Stomach smooth muscle (tissue), 2 donors: ENCODE data around the gene HS2ST1.

Experiments used
- H3K27ac ChIP-seq: one replicate; pipeline ENCODE4 v1.7.0; 2013; ENCODE audit warnings: mild to moderate bottlenecking, low read length, inconsistent platforms
- H3K27me3 ChIP-seq, 2 donors: one replicate each; pipeline ENCODE4 v1.7.0; 2013; ENCODE audit warnings: low read length in 2 of 2; ENCODE audit not compliant: insufficient read depth in 2 of 2, control insufficient read depth in 1 of 2
- H3K36me3 ChIP-seq, 2 donors: one replicate each; pipeline ENCODE4 v1.7.0; 2013; ENCODE audit warnings: low read length in 2 of 2; ENCODE audit not compliant: control insufficient read depth in 2 of 2, insufficient read depth in 2 of 2
- H3K4me1 ChIP-seq: one replicate; pipeline ENCODE4 v1.7.0; 2013; ENCODE audit warnings: low read length; ENCODE audit not compliant: control insufficient read depth, insufficient read depth
- H3K4me3 ChIP-seq, 2 donors: one replicate each; pipeline ENCODE4 v1.7.0; 2013; ENCODE audit warnings: low read length in 2 of 2
- H3K9ac ChIP-seq, 2 donors: one replicate each; pipeline ENCODE4 v1.7.0; 2013; ENCODE audit warnings: low read length in 2 of 2, mild to moderate bottlenecking in 1 of 2
- H3K9me3 ChIP-seq, 2 donors: one replicate each; pipeline ENCODE4 v1.7.0; 2013; ENCODE audit warnings: low read length in 2 of 2; ENCODE audit not compliant: control insufficient read depth in 2 of 2
- donor health status: healthy.
- donor health status: Pancreatic carcinoma.

The HS2ST1 gene

DNA sequence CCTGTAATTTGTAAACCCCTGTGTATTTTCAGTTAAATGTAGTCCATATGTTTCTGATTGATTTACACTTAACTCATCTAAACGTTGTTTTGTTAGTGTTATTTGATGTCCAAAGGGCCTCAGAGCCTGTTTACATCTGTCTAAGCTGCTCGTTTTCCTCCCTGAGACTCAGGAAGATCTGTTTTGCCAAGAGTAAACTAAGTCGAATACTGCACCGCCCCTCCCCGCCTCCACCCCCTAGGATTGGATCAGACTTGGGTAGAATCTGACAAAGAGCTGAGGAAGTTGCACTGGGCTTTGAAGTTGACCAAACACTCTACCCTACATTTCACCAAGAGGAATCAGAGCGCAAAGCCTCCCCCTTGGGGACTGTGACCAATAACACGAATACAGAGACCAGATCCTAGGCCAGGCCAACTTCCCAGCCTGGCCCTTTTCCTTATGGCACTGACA lies 207.3 kb downstream of the HS2ST1 start:
- Histone ChIP-seq H3K36me3 (no peaks in the 10 kb centered on the region), H3K9me3 (no peaks in the 10 kb centered on the region)

DNA sequence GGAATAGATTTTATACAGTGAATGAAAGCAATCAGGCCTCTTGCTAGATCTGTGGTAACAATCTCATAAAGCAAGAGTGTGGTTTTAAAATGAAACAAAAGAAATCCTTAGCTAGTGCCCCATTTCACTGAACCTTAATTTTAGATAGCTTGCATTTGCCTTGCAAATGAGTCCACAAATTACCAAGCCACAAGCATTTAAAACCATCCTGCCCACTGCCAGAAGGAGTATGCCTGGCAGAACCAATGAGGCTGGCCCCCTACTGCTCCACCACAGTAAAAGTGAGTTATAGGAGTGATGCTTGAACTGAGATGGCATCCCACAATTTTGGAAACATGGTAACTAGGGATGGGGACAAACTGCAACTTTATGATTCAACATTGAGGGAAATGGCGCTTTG lies 207.8 kb downstream of the HS2ST1 start:
- Histone ChIP-seq H3K4me3 (no peak overlapping the region), H3K9me3 (no peaks in the 10 kb centered on the region), H3K4me1 (no peaks in the 10 kb centered on the region), H3K27ac (no peak overlapping the region), H3K36me3 (no peaks in the 10 kb centered on the region), H3K27me3 (no peaks in the 10 kb centered on the region), H3K9ac (no peak overlapping the region)

More for the DNA sequence above, 207.3 kb downstream of the HS2ST1 start:
- Histone ChIP-seq H3K4me1 (no peaks in the 10 kb centered on the region), H3K27ac (no peak overlapping the region), H3K4me3 (no peak overlapping the region), H3K9ac (no peak overlapping the region), H3K27me3 (no peaks in the 10 kb centered on the region)

DNA sequence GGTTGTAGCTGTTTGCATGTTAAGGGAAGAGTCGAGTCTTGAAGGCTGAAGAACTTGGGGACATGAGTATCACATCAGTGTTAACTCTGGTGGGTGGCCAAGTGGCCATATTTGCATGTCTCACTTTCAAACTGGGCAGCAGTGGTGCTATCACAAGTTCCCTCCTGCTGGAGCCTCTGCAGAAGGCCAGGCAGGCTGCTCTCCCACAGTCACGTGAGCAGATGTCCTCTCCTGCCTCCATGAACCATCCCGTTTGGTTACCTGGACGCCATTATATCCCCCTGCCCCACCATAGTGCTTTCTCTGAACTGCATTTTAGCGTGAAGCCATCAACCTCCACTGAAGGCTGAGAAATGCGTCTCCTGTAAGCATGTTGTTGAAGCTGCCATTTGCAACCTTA lies 209.2 kb downstream of the HS2ST1 start:
- Histone ChIP-seq H3K9ac (no peak overlapping the region), H3K27me3 (peaks cover 0 to 2% of the 10 kb centered on the region in 2 donors), H3K27ac (no peak overlapping the region), H3K36me3 (no peaks in the 10 kb centered on the region), H3K9me3 (no peaks in the 10 kb centered on the region), H3K4me1 (no peaks in the 10 kb centered on the region), H3K4me3 (no peak overlapping the region)

DNA sequence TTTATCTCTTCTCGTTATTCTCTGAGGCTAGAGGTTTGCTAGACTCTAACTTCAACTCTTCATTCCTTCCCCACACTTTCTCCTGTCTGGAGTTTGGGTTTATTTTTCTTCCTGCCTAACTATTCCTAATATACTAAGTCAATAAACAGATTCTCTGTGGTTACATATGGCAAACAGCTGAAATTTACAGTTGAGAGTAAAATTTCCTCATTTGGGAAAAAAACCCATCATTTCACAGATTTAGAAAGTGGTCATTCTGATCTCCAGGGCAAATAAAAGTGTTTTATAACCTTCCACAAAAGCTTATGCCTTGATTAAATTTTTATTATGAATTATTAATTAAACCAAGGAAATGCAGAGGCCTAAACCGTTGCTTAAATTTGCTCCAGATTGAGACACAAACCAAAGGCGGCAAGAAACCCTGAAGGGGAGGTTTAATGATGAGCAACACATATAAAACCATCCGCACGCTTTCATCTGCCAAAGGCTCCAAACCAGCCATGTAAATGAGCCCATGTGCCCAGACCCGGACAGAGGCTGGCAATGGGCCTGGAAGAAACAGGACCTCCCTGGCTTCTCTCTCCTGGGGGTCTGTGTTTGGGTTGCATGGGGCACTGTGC lies 212.6 kb downstream of the HS2ST1 start:
- H3K9ac ChIP-seq, result no peak overlapping the region
- no peak overlapping the region for H3K4me3 ChIP-seq
- H3K27ac ChIP-seq, result no peak overlapping the region
- peaks cover 0 to 2% of the 10 kb centered on the region in 2 donors for H3K27me3 ChIP-seq
- peaks cover 12% of the 10 kb centered on the region for H3K4me1 ChIP-seq
- H3K36me3 ChIP-seq, result no peaks in the 10 kb centered on the region
- no peaks in the 10 kb centered on the region for H3K9me3 ChIP-seq

DNA sequence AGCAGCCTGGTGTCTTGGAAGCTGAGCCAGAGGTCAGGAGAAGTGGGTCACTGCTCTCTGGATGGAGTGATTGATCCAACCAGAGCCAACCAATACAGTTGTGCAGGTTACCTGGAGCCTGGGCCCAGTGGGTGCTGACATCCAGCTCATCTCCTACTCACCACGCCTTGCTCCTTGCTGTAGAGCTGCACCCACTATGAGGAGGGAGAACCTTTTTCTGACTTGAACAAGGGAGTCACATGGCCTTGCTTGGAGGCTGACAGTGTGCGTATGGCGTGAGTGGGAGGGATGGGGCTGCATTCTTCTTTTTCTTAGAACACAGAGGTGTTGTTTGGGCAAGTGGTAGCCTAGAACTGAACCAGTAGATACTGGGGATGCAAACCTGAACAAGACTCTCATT lies 213.1 kb downstream of the HS2ST1 start:
- H3K27me3 ChIP-seq, result peaks cover 0 to 2% of the 10 kb centered on the region in 2 donors
- peaks cover 13% of the 10 kb centered on the region for H3K4me1 ChIP-seq
- H3K4me3 ChIP-seq, result no peak overlapping the region
- no peaks in the 10 kb centered on the region for H3K9me3 ChIP-seq
- H3K9ac ChIP-seq, result no peak overlapping the region
- H3K27ac ChIP-seq, result no peak overlapping the region
- no peaks in the 10 kb centered on the region for H3K36me3 ChIP-seq

DNA sequence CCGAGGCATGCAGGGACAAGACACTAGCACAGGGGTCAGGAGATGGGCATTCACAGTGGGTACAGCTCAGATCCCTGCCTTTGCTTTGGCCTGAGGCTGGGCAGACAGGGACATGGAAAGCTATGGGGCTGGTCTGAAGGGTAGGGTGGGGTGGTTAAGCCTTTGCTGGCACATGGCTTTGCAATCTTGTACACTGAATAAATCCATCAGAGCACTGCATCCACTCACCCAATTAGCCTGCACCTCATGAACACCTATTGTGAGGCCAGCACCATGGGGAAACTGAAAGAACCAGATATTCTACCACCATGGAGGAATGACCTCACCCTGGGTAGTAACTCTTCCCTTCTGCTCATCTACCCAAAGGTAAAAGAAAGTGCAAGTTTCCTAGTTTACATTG lies 214.6 kb downstream of the HS2ST1 start:
- no peak overlapping the region for H3K27ac ChIP-seq
- peaks cover 0 to 2% of the 10 kb centered on the region in 2 donors for H3K27me3 ChIP-seq
- H3K9ac ChIP-seq, result no peak overlapping the region
- H3K36me3 ChIP-seq, result no peaks in the 10 kb centered on the region
- H3K4me1 ChIP-seq, result peaks cover 16% of the 10 kb centered on the region
- H3K9me3 ChIP-seq, result no peaks in the 10 kb centered on the region
- H3K4me3 ChIP-seq, result peak overlapping the region in 1 of 2 donors; percentile 15

DNA sequence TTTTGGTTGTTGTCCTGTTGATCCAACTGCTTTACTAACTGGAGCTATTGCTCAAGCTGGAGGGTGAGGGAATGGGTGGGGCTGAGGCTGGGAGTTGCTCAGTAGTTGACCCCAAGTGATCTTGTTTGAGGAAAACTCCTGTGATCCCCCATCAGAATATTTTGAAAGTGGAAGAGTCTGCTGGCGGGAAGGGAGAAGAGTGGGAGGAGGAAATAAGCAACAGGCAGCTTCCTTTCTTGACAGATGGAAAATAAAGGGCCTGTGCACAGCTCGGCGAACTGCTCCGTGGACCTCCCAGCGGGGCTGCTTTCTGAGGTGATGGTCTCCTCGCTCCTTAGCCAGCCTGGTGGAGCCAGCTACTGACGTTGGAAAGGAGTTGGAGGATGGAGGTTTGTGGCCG lies 215.2 kb downstream of the HS2ST1 start:
- Histone ChIP-seq H3K9me3 (no peaks in the 10 kb centered on the region), H3K27ac (peak overlapping the region; percentile 31), H3K4me3 (peak overlapping the region in 1 of 2 donors; percentile 44), H3K27me3 (peaks cover 0 to 2% of the 10 kb centered on the region in 2 donors), H3K9ac (peak overlapping the region in 1 of 2 donors; percentile 42), H3K4me1 (peaks cover 16% of the 10 kb centered on the region), H3K36me3 (no peaks in the 10 kb centered on the region)

DNA sequence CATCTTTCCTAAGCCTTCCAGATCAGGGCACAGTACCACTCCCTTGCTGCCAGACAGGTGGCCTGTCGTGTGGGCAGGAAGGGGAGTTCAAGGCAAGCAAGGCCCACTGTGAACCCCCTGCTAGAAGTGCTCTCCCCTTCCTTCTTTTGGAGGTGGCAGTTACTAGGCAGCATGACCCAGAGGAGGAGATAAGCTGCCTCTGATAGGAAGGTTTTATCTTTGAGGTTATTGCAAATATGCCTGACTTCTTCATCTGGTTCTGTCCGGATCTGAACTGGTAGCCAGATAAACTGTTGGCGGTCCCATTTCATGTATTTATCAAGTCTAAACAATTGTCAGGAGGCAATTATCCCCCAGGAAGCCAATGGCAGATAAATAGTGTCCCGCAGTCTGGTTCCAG lies 216.0 kb downstream of the HS2ST1 start:
- peak overlapping the region in 1 of 2 donors; percentile 44 for H3K4me3 ChIP-seq
- H3K27ac ChIP-seq, result peak overlapping the region; percentile 31

DNA sequence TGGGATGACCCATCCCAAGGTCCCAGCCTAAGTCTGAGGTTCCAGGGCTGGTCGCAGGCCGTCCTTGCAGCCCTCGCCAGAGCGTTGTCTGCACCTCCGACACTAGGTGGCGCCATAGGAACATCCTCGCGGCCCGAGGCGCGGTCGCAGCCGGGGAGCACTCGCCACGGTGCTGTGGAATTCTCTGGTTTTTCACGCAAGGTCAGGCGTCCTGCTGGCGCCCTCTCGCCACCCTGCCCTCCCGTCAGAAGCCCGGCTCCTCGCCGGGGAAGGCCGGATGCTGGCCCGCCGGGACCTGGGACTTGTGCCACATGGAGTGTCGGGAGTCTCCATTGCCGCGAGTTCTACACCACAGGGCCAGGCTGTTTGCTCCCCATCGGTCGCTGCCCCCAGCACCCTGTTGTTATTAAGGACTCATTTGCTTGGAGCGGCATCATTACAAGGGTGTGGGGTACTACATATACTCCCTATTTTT lies 217.4 kb downstream of the HS2ST1 start:
- H3K27me3 ChIP-seq, result peaks cover 0 to 2% of the 10 kb centered on the region in 2 donors
- H3K4me3 ChIP-seq, result peak overlapping the region; percentile 77 to 79
- H3K36me3 ChIP-seq, result no peaks in the 10 kb centered on the region
- H3K27ac ChIP-seq, result no peak overlapping the region
- H3K9me3 ChIP-seq, result no peaks in the 10 kb centered on the region
- peaks cover 16% of the 10 kb centered on the region for H3K4me1 ChIP-seq
- H3K9ac ChIP-seq, result peak overlapping the region; percentile 66 to 69

More for the DNA sequence above, 216.0 kb downstream of the HS2ST1 start:
- H3K9ac ChIP-seq, result peak overlapping the region in 1 of 2 donors; percentile 42
- peaks cover 16% of the 10 kb centered on the region for H3K4me1 ChIP-seq
- peaks cover 0 to 2% of the 10 kb centered on the region in 2 donors for H3K27me3 ChIP-seq
- no peaks in the 10 kb centered on the region for H3K36me3 ChIP-seq
- H3K9me3 ChIP-seq, result no peaks in the 10 kb centered on the region

DNA sequence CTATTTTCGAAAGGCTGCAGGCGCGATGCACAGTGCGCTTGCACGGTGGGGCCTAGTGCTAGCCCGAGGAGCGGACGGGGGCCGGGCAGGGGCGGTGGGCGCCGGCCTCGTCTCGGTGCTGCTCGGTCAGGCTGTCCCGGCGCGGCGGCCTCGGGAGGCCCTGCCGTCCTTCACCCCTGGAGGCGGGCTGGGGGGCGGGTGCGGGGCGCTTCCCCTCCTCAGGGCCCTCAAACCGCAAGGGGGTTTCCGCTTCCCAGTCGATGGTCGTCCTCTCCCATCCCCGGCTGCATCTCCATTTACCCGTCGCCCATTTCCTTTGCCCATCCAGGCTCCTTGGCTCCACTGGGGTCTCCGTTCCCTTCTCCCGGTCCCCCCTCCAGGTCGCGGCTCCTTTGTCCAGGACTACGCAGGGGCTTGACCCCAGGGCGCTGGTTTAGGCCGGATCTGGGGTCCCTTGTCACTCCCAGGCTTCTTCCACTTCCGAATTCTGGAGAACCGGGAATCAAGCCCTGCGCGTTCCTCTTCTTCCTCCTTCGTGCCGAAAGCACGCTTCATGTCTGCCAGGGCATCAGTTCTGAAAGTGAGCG lies 217.9 kb downstream of the HS2ST1 start:
- peak overlapping the region; percentile 66 to 69 for H3K9ac ChIP-seq
- H3K4me1 ChIP-seq, result peaks cover 16% of the 10 kb centered on the region
- H3K27ac ChIP-seq, result no peak overlapping the region
- no peaks in the 10 kb centered on the region for H3K9me3 ChIP-seq
- peak overlapping the region; percentile 77 to 79 for H3K4me3 ChIP-seq
- peaks cover 0 to 2% of the 10 kb centered on the region in 2 donors for H3K27me3 ChIP-seq
- H3K36me3 ChIP-seq, result no peaks in the 10 kb centered on the region

DNA sequence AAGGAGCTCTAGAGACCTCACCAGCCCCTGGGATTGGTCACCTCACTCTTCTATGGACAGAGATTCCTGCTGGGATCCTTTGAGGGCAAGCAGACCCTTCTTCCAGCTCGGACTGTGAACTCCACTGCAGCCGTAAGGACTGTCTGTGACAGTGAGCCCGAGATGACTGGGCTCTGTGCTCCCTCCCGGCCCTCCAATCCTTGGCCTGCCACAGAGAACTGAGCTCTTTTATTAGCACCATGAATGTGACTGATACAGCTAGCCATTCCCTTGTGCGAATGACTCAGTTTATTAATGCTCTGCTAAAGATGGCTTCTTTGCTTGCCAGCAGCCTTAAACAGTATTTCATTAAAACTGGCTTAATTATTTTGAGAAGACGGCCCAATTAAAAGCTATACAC lies 219.6 kb downstream of the HS2ST1 start:
- no peaks in the 10 kb centered on the region for H3K36me3 ChIP-seq
- H3K4me1 ChIP-seq, result peaks cover 12% of the 10 kb centered on the region
- no peaks in the 10 kb centered on the region for H3K27me3 ChIP-seq
- H3K9me3 ChIP-seq, result no peaks in the 10 kb centered on the region
- H3K27ac ChIP-seq, result no peak overlapping the region
- no peak overlapping the region for H3K9ac ChIP-seq
- H3K4me3 ChIP-seq, result no peak overlapping the region
